ENCODE data around the gene ADAMTS12. TPM values are rescaled to one million over a fixed set of nuclear protein-coding genes. Genes with fewer than 3 reads are reported as not detected.

ADAMTS12 gene
- total and polyA plus RNA-seq, 2 experiments from 2014 or later: 7.8 to 11.5 TPM

GRCh38 chr5:33631139-33631538 is 260.7 kb downstream of the ADAMTS12 start:
- Histone ChIP-seq H2AFZ (no peak overlapping the region), H3K9ac (no peak overlapping the region), H3K27ac (no peak overlapping the region), H3K36me3 (ENCODE audit: low read depth) (no peaks in the 10 kb centered on the region), H3K4me3 (no peak overlapping the region), H3K4me2 (ENCODE audit: unreplicated experiment) (no peak overlapping the region), H3K79me2 (ENCODE audit: insufficient read depth) (no peaks in the 10 kb centered on the region), H3K9me3 (ENCODE audit: low read depth) (no peaks in the 10 kb centered on the region), H3K9me2 (ENCODE audit: insufficient read depth) (no peaks in the 10 kb centered on the region), H3F3A (ENCODE audit: insufficient read depth) (no peaks in the 10 kb centered on the region), H3K27me3 (replicated peaks; ENCODE audit: insufficient read depth) (no peaks in the 10 kb centered on the region), H4K20me1 (ENCODE audit: insufficient read depth) (no peaks in the 10 kb centered on the region), H3K4me1 (ENCODE audit: insufficient read depth) (no peaks in the 10 kb centered on the region)
- no peak for TF ChIP-seq EZH2 (IDR thresholded peaks at IDR 0.05; ENCODE audit: insufficient read depth, poor library complexity, severe bottlenecking)
- no peak for TF ChIP-seq EZH2phosphoT487 (IDR thresholded peaks at IDR 0.05; ENCODE audit: insufficient read depth, low read depth)
- DNase-seq: no peak
- in situ Hi-C loops (cut with MboI): no loop called here
- 96 to 100% methylated on average over 1 of the region's 1 CpG for WGBS, 2 experiments (ENCODE audit: low coverage in 1 of 2, low lambda C conversion rate in 2 of 2, missing lambda C conversion rate in 2 of 2)

- Histone ChIP-seq H3K4me3 (no peak overlapping the region), H3K4me2 (ENCODE audit: unreplicated experiment) (no peak overlapping the region), H3K27me3 (replicated peaks; ENCODE audit: insufficient read depth) (no peaks in the 10 kb centered on the region), H3K9me2 (ENCODE audit: insufficient read depth) (no peaks in the 10 kb centered on the region; the same call in 1 of the 2 replicates), H3K27ac (no peak overlapping the region), H4K20me1 (ENCODE audit: insufficient read depth) (no peaks in the 10 kb centered on the region), H3F3A (ENCODE audit: insufficient read depth) (no peaks in the 10 kb centered on the region), H3K79me2 (ENCODE audit: insufficient read depth) (no peaks in the 10 kb centered on the region), H2AFZ (no peak overlapping the region), H3K9ac (no peak overlapping the region), H3K36me3 (ENCODE audit: low read depth) (no peaks in the 10 kb centered on the region), H3K4me1 (ENCODE audit: insufficient read depth) (no peaks in the 10 kb centered on the region), H3K9me3 (ENCODE audit: low read depth) (no peaks in the 10 kb centered on the region)
- DNase-seq: no peak
- TF ChIP-seq EZH2 (IDR thresholded peaks at IDR 0.05; ENCODE audit: insufficient read depth, poor library complexity, severe bottlenecking): no peak
- no peak for TF ChIP-seq EZH2phosphoT487 (IDR thresholded peaks at IDR 0.05; ENCODE audit: insufficient read depth, low read depth)
- in situ Hi-C loops (cut with MboI): no loop called here
- 90 to 100% methylated on average over 2 of the region's 2 CpGs for WGBS, 2 experiments (ENCODE audit: low coverage in 1 of 2, low lambda C conversion rate in 2 of 2, missing lambda C conversion rate in 2 of 2)
Observed at GRCh38 chr5:33629999-33630398, 261.8 kb downstream of the ADAMTS12 start.

GRCh38 chr5:33628796-33629195 is 263.0 kb downstream of the ADAMTS12 start:
- H4K20me1 ChIP-seq (ENCODE audit: insufficient read depth): no peaks in the 10 kb centered on the region
- H3K9ac ChIP-seq: no peak overlapping the region
- H3K27ac ChIP-seq: no peak overlapping the region
- DNase-seq: no peak
- TF ChIP-seq EZH2 (IDR thresholded peaks at IDR 0.05; ENCODE audit: insufficient read depth, poor library complexity, severe bottlenecking) (no peak), EZH2phosphoT487 (IDR thresholded peaks at IDR 0.05; ENCODE audit: insufficient read depth, low read depth) (no peak)
- no peaks in the 10 kb centered on the region; the same call in 1 of the 2 replicates for H3K9me2 ChIP-seq (ENCODE audit: insufficient read depth)
- in situ Hi-C loops (cut with MboI): no loop called here
- 88 to 100% methylated on average over 1 of the region's 1 CpG for WGBS, 2 experiments (ENCODE audit: low coverage in 1 of 2, low lambda C conversion rate in 2 of 2, missing lambda C conversion rate in 2 of 2)
- H3K4me2 ChIP-seq (ENCODE audit: unreplicated experiment): no peak overlapping the region
- no peaks in the 10 kb centered on the region for H3K4me1 ChIP-seq (ENCODE audit: insufficient read depth)
- no peaks in the 10 kb centered on the region for H3K27me3 ChIP-seq (replicated peaks; ENCODE audit: insufficient read depth)
- no peak overlapping the region for H2AFZ ChIP-seq
- H3K9me3 ChIP-seq (ENCODE audit: low read depth): no peaks in the 10 kb centered on the region
- no peak overlapping the region for H3K4me3 ChIP-seq
- H3F3A ChIP-seq (ENCODE audit: insufficient read depth): no peaks in the 10 kb centered on the region
- no peaks in the 10 kb centered on the region for H3K36me3 ChIP-seq (ENCODE audit: low read depth)
- no peaks in the 10 kb centered on the region for H3K79me2 ChIP-seq (ENCODE audit: insufficient read depth)

- Histone ChIP-seq H3K9ac (no peak overlapping the region), H3K4me3 (no peak overlapping the region)
- in situ Hi-C loops (cut with MboI): no loop called here
Observed at GRCh38 chr5:33621514-33621913, 270.3 kb downstream of the ADAMTS12 start.

GRCh38 chr5:33614039-33614438 is 277.8 kb downstream of the ADAMTS12 start:
- Histone ChIP-seq H2AFZ (no peak overlapping the region), H3K4me3 (no peak overlapping the region), H3K9me3 (ENCODE audit: low read depth) (no peaks in the 10 kb centered on the region), H3F3A (ENCODE audit: insufficient read depth) (peaks cover 20% of the 10 kb centered on the region), H3K9ac (no peak overlapping the region), H3K4me1 (ENCODE audit: insufficient read depth) (peaks cover 20% of the 10 kb centered on the region), H3K4me2 (ENCODE audit: unreplicated experiment) (no peak overlapping the region), H3K36me3 (ENCODE audit: low read depth) (no peaks in the 10 kb centered on the region), H3K27ac (no peak overlapping the region), H3K9me2 (ENCODE audit: insufficient read depth) (no peaks in the 10 kb centered on the region), H3K79me2 (ENCODE audit: insufficient read depth) (no peaks in the 10 kb centered on the region), H3K27me3 (replicated peaks; ENCODE audit: insufficient read depth) (no peaks in the 10 kb centered on the region), H4K20me1 (ENCODE audit: insufficient read depth) (no peaks in the 10 kb centered on the region)
- no peak for DNase-seq
- WGBS, 2 experiments (ENCODE audit: low coverage in 1 of 2, low lambda C conversion rate in 2 of 2, missing lambda C conversion rate in 2 of 2): 96 to 97% methylated on average over 3 of the region's 3 CpGs
- in situ Hi-C loops (cut with MboI): no loop called here
- TF ChIP-seq EZH2phosphoT487 (IDR thresholded peaks at IDR 0.05; ENCODE audit: insufficient read depth, low read depth): no peak
- TF ChIP-seq EZH2 (IDR thresholded peaks at IDR 0.05; ENCODE audit: insufficient read depth, poor library complexity, severe bottlenecking): no peak

More at GRCh38 chr5:33621514-33621913, 270.3 kb downstream of the ADAMTS12 start:
- Histone ChIP-seq H3K9me3 (ENCODE audit: low read depth) (no peaks in the 10 kb centered on the region), H3F3A (ENCODE audit: insufficient read depth) (no peaks in the 10 kb centered on the region), H4K20me1 (ENCODE audit: insufficient read depth) (no peaks in the 10 kb centered on the region), H3K79me2 (ENCODE audit: insufficient read depth) (no peaks in the 10 kb centered on the region), H3K9me2 (ENCODE audit: insufficient read depth) (no peaks in the 10 kb centered on the region; the same call in 1 of the 2 replicates), H3K4me1 (ENCODE audit: insufficient read depth) (no peaks in the 10 kb centered on the region), H3K27me3 (replicated peaks; ENCODE audit: insufficient read depth) (no peaks in the 10 kb centered on the region), H3K27ac (no peak overlapping the region), H3K36me3 (ENCODE audit: low read depth) (no peaks in the 10 kb centered on the region), H3K4me2 (ENCODE audit: unreplicated experiment) (no peak overlapping the region), H2AFZ (no peak overlapping the region)
- no peak for TF ChIP-seq EZH2 (IDR thresholded peaks at IDR 0.05; ENCODE audit: insufficient read depth, poor library complexity, severe bottlenecking)
- TF ChIP-seq EZH2phosphoT487 (IDR thresholded peaks at IDR 0.05; ENCODE audit: insufficient read depth, low read depth): no peak
- WGBS, 2 experiments (ENCODE audit: low coverage in 1 of 2, low lambda C conversion rate in 2 of 2, missing lambda C conversion rate in 2 of 2): 46 to 59% methylated on average over 1 of the region's 1 CpG
- no peak for DNase-seq

Data from GM23248 (cell line).